ENCODE results near the gene TSPAN9.

TSPAN9 gene

GRCh38 chr12:3078086-3078820 is 1.1 kb downstream of the TSPAN9 start:
- DNase-seq, result no peak

GRCh38 chr12:3081091-3081490 is 3.9 kb downstream of the TSPAN9 start:
- DNase-seq, result no peak

- DNase-seq, result no peak
These were observed 4.7 kb downstream of the TSPAN9 start for GRCh38 chr12:3081886-3082285.

GRCh38 chr12:3083241-3083920 is 6.2 kb downstream of the TSPAN9 start:
- no peak for DNase-seq

- DNase-seq, result no peak
These were observed 6.8 kb downstream of the TSPAN9 start for GRCh38 chr12:3083921-3084347.

- no peak for DNase-seq
These were observed 7.6 kb downstream of the TSPAN9 start for GRCh38 chr12:3084742-3085141.

GRCh38 chr12:3085341-3086139 is 8.4 kb downstream of the TSPAN9 start:
- no peak for DNase-seq

- DNase-seq, result no peak
These were observed 9.0 kb downstream of the TSPAN9 start for GRCh38 chr12:3086211-3086610.

- DNase-seq, result no peak
These were observed 9.6 kb downstream of the TSPAN9 start for GRCh38 chr12:3086729-3087323.

- no peak for DNase-seq
These were observed 10.8 kb downstream of the TSPAN9 start for GRCh38 chr12:3087758-3088650.

- no peak for DNase-seq
These were observed 12.4 kb downstream of the TSPAN9 start for GRCh38 chr12:3089588-3089987.

- DNase-seq, result no peak
These were observed 13.3 kb downstream of the TSPAN9 start for GRCh38 chr12:3090240-3091037.

- DNase-seq, result no peak
These were observed 13.8 kb downstream of the TSPAN9 start for GRCh38 chr12:3091038-3091319.

GRCh38 chr12:3091382-3092241 is 14.4 kb downstream of the TSPAN9 start:
- DNase-seq, result no peak

GRCh38 chr12:3092764-3093163 is 15.6 kb downstream of the TSPAN9 start:
- no peak for DNase-seq

- DNase-seq, result no peak
These were observed 20.1 kb downstream of the TSPAN9 start for GRCh38 chr12:3097186-3097804.

- no peak for DNase-seq
These were observed 20.7 kb downstream of the TSPAN9 start for GRCh38 chr12:3097836-3098235.

GRCh38 chr12:3098436-3098835 is 21.3 kb downstream of the TSPAN9 start:
- no peak for DNase-seq

GRCh38 chr12:3099146-3099545 is 22.0 kb downstream of the TSPAN9 start:
- DNase-seq, result no peak
